Measurements from ENCODE around the gene PKP1. TPM values are rescaled to one million over a fixed set of nuclear protein-coding genes. Genes with fewer than 3 reads are reported as not detected.
A peak's percentile ranks its signal among the peaks of the same experiment; 100 is the strongest.

The PKP1 gene
- total and polyA plus RNA-seq, 2 of the 4 experiments (the other 2 are of a cell fraction): 0.18 to 0.36 TPM

GRCh38 chr1:201279313-201279712 lies 4.0 kb upstream of the PKP1 start:
- Histone ChIP-seq H3K4me1 (ENCODE audit: control insufficient read depth, insufficient read depth, low read length) (peaks cover 2% of the 10 kb centered on the region; the same call in 1 of the 2 replicates), H3K27me3 (ENCODE audit: control insufficient read depth, insufficient read depth, low read length) (peaks cover 47% of the 10 kb centered on the region), H4K8ac (ENCODE audit: low read depth in 2 of 2, low read length in 2 of 2) (no peak overlapping the region), H2AK9ac (replicated peaks; ENCODE audit: low read depth, low read length, poor library complexity) (no peak overlapping the region), H3K56ac (ENCODE audit: extremely low read depth, insufficient read depth, low read length) (no peak overlapping the region), H3K9me1 (ENCODE audit: insufficient read depth, low read length) (no peaks in the 10 kb centered on the region), H2AFZ (replicated peaks; ENCODE audit: low read length, poor library complexity) (no peak overlapping the region), H3K4me2 (ENCODE audit: low read depth, low read length) (no peak overlapping the region), H2BK120ac (ENCODE audit: low read depth, low read length) (no peak overlapping the region), H3K18ac (ENCODE audit: low read depth, low read length) (no peak overlapping the region), H4K20me1 (ENCODE audit: insufficient read depth, low read length) (no peaks in the 10 kb centered on the region), H4K5ac (ENCODE audit: low read depth, low read length) (no peak overlapping the region), H3K4ac (ENCODE audit: low read depth, low read length) (no peak overlapping the region), H4K91ac (ENCODE audit: insufficient read depth, low read depth, low read length) (no peak overlapping the region), H2BK5ac (ENCODE audit: low read depth, low read length, poor library complexity, severe bottlenecking) (no peak overlapping the region), H2BK20ac (ENCODE audit: low read depth, low read length) (no peak overlapping the region), H3K36me3 (ENCODE audit: control insufficient read depth, insufficient read depth, low read length) (no peaks in the 10 kb centered on the region), H3K27ac (ENCODE audit: insufficient read depth, low read length) (no peak overlapping the region), H2BK15ac (ENCODE audit: low read depth, low read length) (no peak overlapping the region), H3K4me3 (ENCODE audit: insufficient read depth, low read depth, low read length) (no peak overlapping the region), H3K79me1 (ENCODE audit: low read depth in 1 of 2, low read length in 2 of 2) (no peaks in the 10 kb centered on the region), H3K9ac (ENCODE audit: low read depth, low read length) (no peak overlapping the region), H3K9me3 (ENCODE audit: control insufficient read depth, insufficient read depth, low read length) (no peaks in the 10 kb centered on the region; the same call in 1 of the 2 replicates), H3K14ac (replicated peaks; ENCODE audit: low read depth, low read length) (no peak overlapping the region), H3K23ac (ENCODE audit: low read depth, low read length) (no peak overlapping the region), H2AK5ac (ENCODE audit: low read depth, low read length) (no peak overlapping the region)
- CTCF ChIA-PET: no interaction called here
- WGBS, 2 experiments (ENCODE audit: extremely low coverage in 2 of 2, insufficient read length in 1 of 2): 6% methylated on average over 3 of the region's 8 CpGs; no CpG with 5 or more reads in 1 of the 2 experiments
- peak; percentile 41; the same call in 1 of the 2 replicates for ATAC-seq (ENCODE audit: low read depth)
- dilution Hi-C loops (cut with HindIII; ENCODE audit: low sequenced_read_pairs, unreplicated experiment): no loop called here
- intact Hi-C loops (cut with micrococcal nuclease): loop anchor here (10.0 kb wide), 1 partner anchor 885 kb away; the partner anchor contains the start of gene PTPN7
- TF ChIP-seq CEBPB (IDR thresholded peaks at IDR 0.05; ENCODE audit: low read depth, low read length): peak; percentile 60
- TF ChIP-seq SMC3 (IDR thresholded peaks at IDR 0.05; ENCODE audit: low read depth, low read length): no peak
- in situ Hi-C loops (cut with MboI; ENCODE audit: low sequenced_read_pairs): no loop called here
- peak; percentile 46 for DNase-seq
- no TSS peak for BruUV-seq (replicated peaks)
- POLR2A ChIA-PET (ENCODE audit: unreplicated experiment): no interaction called here

All from IMR-90 (cell line).